NCI-H69 (cell line): ENCODE measurements around the gene RFX6.
A peak's percentile ranks its signal among the peaks of the same experiment; 100 is the strongest.
"Not testable (repeated sequence)": the region's sequence is repeated elsewhere in the genome, so short reads cannot be mapped to it uniquely, and the experiment has no call there.

Source experiments
- DNase-seq: peaks from one replicate; lab custom pipeline; 2025; lab: John Stamatoyannopoulos, UW

Gene RFX6

GRCh38 chr6:116876635-116877611, at the start of gene RFX6:
Gene RFX6 (plus strand): TSS chr6:116877242. CDS start chr6:116877276, 34 bp downstream.
- peak; percentile 48 for DNase-seq

GRCh38 chr6:116827561-116828240, 49.3 kb upstream of the RFX6 start:
- no peak for DNase-seq

DNA sequence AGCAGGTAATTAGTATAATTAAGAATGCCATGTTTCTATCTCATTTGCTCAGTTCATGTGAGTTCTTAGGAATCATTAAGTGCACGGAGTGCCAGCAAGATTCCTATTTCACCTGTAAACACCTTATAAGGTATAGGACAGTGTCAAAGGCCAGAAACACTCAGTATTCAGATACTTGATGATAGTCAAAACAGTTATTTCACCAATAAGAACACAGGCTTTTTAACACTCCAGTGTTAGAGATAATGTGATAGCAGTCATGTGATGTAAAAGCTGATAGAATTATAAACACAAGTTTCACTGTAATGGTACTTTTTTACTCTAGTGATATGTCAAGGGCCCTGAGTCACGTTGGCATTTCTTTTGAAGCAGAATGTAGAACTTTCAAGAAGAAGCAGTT, 48.1 kb upstream of the RFX6 start, which contains the start of gene GPRC6A:
TSS of gene GPRC6A (minus strand) at position 101 of the 400 bp plus-strand sequence. CDS start at position 31, 70 bp downstream.
- no peak for DNase-seq

DNA sequence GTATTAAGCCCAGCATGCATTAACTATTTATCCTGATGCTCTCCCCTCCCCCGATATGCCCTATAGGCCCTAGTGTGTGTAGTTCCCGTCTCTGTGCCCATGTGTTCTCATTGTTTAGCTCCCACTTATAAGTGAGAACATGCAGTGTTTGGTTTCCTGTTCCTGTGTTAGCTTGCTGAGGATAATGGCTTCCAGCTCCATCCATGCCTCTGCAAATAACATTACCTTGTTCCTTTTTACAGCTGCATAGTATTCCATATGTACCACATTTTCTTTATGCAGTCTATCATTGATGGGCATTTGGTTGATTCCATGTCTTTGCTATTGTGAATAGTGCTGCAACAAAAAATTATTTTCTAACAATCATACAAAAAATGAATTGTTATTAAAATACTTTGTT, 42.5 kb upstream of the RFX6 start:
- DNase-seq, result not testable (repeated sequence)

GRCh38 chr6:116836606-116837342, 40.3 kb upstream of the RFX6 start:
- no peak for DNase-seq

DNA sequence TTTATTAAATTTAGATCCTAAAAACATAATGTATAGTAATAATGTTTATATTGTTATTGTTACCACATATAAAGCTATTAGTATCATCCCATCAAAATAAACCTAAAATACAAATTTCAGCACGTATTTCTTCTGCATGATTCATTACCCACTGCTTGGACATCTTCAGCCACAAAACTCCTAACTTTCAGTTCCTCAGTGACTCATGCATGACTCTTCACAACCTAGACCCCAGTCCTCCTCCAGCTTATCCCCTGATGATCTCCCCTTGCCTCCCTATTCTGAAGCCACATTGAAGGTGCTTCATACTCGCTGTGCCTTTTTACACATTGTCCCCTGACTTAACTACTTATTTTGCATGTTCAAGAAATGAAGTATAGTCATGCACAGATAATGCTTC, 37.0 kb upstream of the RFX6 start:
- no peak for DNase-seq

GRCh38 chr6:116842459-116842858, 34.6 kb upstream of the RFX6 start:
- DNase-seq, result no peak

DNA sequence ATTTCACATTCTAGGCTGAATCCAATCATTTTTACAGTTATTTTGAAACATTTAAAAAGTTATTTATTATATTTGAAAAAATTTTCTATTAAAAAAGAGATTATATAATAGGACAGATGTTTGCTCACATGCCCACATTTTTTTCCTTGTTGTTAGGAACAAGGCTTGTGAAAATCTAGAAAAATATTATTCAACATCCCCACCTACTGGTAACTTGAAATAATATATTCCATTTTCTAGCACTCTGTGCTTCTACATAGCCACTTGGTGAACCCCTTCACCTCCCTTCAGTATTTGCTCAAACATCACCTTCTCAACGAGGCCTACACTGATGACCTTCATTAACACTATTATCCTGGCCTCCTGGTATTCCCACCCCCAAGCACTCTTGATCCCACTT, 29.8 kb upstream of the RFX6 start:
- DNase-seq, result peak; percentile 41

DNA sequence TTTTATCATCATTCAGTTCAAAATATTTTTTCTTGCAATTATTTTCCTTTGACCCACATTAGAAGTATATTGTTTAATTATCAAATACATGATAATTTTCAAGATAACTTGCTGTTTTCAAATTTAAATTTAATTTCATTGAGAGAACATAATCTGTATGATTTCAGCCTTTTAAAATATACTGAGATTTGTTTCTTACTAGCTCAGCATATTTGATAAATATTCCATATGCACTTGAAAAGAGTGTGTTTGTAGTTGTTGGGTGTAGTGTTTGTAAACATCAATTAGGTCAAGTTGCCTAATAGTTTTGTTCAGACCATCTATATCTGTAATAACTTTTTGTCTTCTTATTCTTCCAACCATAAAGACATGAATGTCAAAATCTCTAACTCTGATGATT, 19.0 kb upstream of the RFX6 start:
- DNase-seq, result no peak

GRCh38 chr6:116859264-116859663, 17.8 kb upstream of the RFX6 start:
- DNase-seq, result no peak

DNA sequence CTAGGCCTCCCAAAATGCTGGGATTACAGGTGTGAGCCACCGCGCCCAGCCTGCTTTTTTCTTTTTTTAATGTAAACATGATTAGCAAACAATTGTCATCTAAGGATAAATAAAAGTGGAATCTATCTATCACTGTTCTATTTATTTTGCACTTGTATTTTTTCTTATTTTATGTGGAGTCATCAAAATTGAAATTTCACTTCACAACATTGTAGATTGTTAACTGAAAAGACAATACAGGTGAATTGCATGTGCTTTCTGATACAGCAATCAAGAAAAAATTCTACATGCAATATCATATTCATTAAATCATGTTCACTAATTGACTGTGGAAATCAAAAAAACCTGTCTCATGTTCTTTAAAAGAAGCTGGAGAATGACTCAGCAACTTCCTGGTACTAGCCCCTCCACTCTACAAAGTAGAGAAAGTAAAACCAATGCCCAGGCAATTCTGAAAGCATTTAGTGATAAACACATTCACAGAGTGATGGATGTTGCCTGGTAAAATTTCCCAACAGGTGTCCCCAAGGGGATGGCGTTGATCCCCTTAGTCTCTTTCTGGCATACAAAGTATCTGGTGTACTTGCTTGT, 10.7 kb upstream of the RFX6 start:
- no peak for DNase-seq

DNA sequence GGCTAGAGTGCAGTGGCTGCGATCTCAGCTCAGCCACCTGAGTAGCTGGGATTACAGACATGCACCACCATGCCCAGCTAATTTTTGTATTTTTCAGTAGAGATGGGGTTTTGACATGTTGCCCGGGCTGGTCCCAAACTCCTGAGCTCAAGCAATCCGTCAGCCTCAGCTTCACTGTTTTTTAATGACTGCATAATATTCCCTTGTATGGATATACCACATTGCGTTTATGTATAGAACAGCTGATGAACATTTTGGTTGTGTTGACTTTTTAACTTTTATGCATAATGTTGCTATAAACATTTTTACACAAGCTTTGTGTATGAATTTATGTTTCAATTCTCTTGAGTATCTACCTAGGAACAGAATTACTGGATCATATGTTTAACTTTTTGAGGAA, 4.3 kb upstream of the RFX6 start:
- DNase-seq, result no peak

- no peak for DNase-seq
Observed at GRCh38 chr6:116876107-116876506, 935 bp upstream of the RFX6 start.

GRCh38 chr6:116877743-116878142, 701 bp downstream of the RFX6 start:
- DNase-seq, result peak; percentile 29

GRCh38 chr6:116881236-116881635, 4.2 kb downstream of the RFX6 start:
- peak; percentile 3 for DNase-seq

DNA sequence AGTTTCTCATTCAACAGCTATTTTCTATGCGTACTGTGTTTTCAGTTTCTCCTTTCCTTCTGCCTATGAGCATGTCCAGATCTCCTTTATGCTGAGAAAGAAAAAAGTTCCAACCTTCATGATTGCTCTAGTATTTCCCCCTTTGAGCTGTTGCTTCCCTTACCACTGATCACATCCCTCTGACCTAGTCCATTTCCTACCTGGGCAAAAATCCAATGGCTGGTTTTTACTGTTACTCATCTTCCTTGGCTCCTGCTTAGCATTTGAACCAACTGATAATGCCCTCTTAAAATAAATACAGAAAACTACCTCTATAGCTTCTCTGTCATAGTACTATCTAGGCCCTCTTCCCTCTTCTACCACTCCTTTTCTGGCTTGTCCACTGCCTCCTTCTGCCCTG, 6.0 kb downstream of the RFX6 start:
- DNase-seq, result no peak

DNA sequence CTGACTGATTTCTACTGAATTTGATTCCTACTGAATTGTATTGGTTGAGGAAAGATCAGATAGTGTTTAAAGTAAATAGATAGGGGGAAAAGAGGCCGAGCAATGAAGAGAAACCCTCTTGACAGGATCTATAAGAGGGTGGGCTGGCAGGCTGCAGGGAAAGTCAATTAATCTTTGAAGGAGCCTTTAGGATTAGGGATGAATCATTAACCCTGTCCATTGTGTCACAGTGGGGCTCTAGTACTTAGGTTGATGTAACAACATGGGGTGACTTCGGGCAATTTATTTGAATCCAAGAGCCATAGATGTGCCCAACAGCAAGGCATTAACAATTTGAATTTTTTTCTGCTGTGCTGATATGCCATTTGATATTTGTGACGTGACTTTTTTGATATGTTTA, 7.5 kb downstream of the RFX6 start:
- peak; percentile 2 for DNase-seq

DNA sequence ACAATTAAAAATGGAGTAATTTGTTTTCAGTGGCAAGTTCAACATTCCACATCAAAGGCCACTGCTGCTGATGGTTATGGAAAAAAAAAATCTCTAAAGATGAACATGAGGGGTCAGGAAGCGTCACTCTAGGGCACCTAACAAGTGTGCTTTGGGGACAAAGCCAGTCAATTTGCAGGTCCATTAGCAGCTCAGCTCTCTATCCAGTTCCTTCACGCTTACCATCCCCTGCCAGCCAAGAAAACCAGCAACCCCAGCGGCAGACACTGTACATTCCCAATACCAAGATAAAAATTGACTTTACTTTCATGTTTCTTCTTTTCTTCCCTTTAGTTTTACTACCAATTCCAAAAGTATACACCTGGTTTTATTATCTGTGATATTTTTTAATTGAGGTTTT, 10.1 kb downstream of the RFX6 start:
- no peak for DNase-seq

DNA sequence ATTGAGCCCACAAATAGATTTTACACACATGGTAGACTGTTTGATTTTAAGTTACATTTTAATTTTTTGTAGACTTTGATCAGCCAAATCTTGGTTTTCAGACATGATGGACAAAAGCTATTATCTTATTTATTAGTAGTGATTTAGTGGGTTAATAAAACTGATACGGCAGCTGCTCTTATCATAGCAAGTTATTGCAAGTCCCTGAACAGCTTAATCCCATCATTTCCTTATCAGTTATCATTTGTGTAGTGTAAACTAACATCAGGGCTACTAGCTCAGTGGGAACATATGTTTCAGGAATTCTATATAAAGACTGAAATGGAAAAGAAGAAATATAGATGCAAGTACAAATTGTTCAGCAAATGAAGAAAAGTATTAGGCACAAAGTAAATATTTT, 10.9 kb downstream of the RFX6 start:
- no peak for DNase-seq

DNA sequence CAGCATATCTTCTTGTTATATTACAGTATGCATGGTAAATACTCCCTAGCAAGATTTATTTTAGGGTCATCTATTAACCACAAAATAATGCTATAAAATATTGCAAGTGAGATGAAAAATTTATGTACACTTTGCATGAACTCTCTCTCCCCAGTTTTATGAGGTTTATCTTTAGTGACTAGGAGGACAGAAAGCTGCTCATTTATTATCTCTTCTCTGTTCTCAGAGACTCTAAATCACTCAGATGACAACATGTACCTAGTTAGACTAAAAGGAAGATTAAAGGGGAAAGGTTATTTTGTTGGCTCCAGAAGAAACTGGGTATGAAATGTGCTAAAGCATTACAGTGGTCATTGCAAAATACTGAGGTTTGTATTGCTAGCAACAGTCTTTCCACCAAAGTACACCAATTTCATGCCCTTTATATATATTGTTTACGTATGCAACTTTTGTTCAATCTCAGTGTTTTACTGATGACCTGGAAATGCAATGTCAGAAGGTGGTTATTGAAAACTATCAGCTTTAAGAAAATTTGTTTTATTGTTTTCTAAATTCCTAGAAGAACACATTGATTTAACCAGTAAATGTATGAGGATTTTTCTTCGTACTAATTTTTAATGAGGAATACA, 11.8 kb downstream of the RFX6 start:
- DNase-seq, result no peak

- no peak for DNase-seq
Observed at GRCh38 chr6:116894669-116895068, 17.6 kb downstream of the RFX6 start.

DNA sequence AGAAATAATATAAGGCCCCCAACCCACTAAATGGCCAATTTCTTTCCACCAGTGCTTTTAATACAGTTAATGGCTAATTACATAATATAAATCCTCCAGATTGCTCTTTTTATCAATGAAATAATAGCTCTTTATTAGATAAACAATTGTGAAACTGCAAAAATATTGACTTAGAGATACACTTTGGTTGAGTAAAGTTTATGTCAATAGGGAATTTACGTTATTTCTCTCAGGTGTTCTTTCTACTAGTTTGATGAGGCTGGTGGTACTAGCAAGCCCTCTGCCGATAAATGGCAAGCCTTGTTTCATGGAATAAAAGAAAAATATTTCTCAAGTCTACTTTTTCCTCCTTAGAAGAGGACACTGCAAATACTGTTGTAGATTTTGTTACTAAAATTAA, 18.9 kb downstream of the RFX6 start:
- DNase-seq, result no peak
